ENCODE data around the gene KCTD13. TPM values are rescaled to one million over a fixed set of nuclear protein-coding genes. Genes with fewer than 3 reads are reported as not detected.
"Not testable (repeated sequence)": the region's sequence is repeated elsewhere in the genome, so short reads cannot be mapped to it uniquely, and the experiment has no call there.

Gene KCTD13
- total RNA-seq, 2 experiments from 2014 or later, result 25.8 to 29.4 TPM

DNA sequence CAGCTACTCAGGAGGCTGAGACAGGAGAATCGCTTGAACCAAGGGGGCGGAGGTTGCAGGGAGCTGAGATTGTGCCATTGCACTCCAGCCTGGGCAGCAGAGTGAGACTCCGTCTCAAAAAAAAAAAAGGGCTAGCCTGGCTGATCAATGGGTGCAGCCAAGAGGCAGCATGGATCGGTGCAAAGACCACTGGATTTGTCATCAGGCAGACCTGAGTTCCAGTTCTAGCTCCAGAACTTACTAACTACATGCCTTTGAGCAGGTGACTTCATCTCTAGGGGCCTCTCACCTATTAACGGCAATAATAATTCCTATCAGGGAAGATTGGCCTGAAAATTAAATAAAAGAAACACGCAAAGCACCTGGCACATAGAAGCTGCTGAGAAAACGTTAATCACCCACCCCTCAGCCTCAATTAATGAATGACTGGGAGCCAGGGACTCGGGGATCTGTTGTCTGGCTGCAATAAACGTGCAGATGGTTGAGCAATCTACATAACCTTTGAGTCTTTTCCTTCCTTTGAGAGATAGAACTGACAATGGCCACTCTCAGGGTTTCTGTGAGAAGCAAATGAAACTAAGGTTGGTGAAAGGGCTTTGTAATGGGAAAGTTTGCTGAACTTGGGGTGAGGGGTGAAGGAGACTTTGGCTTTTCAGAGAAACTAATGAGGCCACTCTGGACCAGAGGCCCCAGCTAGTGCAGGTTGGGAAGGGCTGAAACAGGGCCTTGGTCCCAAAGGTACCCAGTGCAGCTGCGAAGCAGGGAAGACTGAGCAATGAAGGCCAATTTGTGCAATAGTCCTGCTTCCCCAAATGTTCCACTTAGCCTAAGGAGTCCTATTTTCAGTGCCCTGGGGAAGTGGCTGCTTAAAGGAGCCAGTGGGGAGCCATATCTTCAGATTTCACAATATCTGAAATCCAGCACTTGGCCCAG lies 34.2 kb downstream of the KCTD13 start:
- intact Hi-C loops (cut with micrococcal nuclease), result no loop called here
- no peaks in the 10 kb centered on the region for H3K4me1 Mint-ChIP-seq (ENCODE audit: low read depth)
- CTCF ChIA-PET, result interaction anchor here (0.7 to 0.8 kb wide), 2 partner anchors 17 to 43 kb away, joined by 3 to 4 read pairs; no protein-coding TSS in a partner anchor
- H3K9me3 Mint-ChIP-seq, result no peaks in the 10 kb centered on the region
- H3K27me3 Mint-ChIP-seq (ENCODE audit: low read depth), result peaks cover 4% of the 10 kb centered on the region
- H3K4me3 Mint-ChIP-seq, result no peak overlapping the region
- H3K27ac Mint-ChIP-seq, result no peak overlapping the region
- H3K36me3 Mint-ChIP-seq (ENCODE audit: low read depth), result no peaks in the 10 kb centered on the region
- DNase-seq, result no peak

DNA sequence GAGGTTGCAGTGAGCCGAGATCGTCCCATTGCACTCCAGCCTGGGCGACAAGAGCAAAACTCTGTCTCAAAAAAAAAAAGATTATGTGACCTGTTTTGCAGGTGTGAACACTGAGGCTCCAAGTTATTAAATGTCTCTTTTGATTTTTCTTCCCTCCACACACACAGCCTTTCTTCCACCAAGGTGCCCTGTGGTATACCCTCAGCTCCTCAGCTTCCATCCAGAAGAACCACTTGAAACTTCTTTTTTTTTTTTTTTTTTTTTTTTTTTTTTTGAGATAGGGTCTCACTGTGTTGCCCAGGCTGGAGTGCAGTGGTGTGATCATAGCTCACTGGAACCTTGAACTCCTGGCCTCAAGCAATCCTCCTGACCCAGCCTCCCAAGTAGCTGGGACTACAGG lies 36.7 kb downstream of the KCTD13 start:
- H3K4me1 Mint-ChIP-seq (ENCODE audit: low read depth); H3K27ac Mint-ChIP-seq; H3K4me3 Mint-ChIP-seq; DNase-seq; intact Hi-C loops (cut with micrococcal nuclease); H3K9me3 Mint-ChIP-seq; H3K27me3 Mint-ChIP-seq (ENCODE audit: low read depth); H3K36me3 Mint-ChIP-seq (ENCODE audit: low read depth): not testable (repeated sequence)
- CTCF ChIA-PET, result interaction anchor here (0.6 kb wide), 1 partner anchor 195 kb away, joined by 3 read pairs; no protein-coding TSS in a partner anchor

GRCh38 chr16:29883987-29884386 lies 42.0 kb downstream of the KCTD13 start:
- H3K4me1 Mint-ChIP-seq (ENCODE audit: low read depth), result no peaks in the 10 kb centered on the region
- no peaks in the 10 kb centered on the region for H3K9me3 Mint-ChIP-seq
- intact Hi-C loops (cut with micrococcal nuclease), result no loop called here
- CTCF ChIA-PET, result no interaction called here
- DNase-seq, result no peak
- H3K27me3 Mint-ChIP-seq (ENCODE audit: low read depth), result peaks cover 5% of the 10 kb centered on the region
- H3K27ac Mint-ChIP-seq, result no peak overlapping the region
- H3K36me3 Mint-ChIP-seq (ENCODE audit: low read depth), result no peaks in the 10 kb centered on the region
- H3K4me3 Mint-ChIP-seq, result no peak overlapping the region

DNA sequence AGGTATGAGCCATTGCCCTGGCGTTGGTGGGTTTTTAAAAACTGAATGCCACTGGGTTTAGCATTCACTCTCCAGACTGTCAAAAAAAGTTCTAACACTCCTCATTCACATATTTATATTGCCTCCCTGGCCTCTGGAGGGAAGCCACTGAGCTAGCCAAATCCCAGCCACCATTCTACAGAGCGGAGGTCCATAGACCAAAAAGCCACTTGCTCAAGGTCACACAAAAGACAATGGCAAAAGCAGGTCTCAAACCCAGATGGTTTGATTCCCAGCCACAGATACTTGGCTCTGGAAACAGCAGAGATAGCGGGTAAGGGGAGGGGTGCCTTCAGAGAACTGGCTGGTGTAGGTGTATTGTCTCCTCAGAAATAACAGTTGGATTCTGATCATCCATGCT lies 45.0 kb downstream of the KCTD13 start:
- H3K4me1 Mint-ChIP-seq (ENCODE audit: low read depth), result peaks cover 14% of the 10 kb centered on the region
- CTCF ChIA-PET, result no interaction called here
- H3K9me3 Mint-ChIP-seq, result no peaks in the 10 kb centered on the region
- intact Hi-C loops (cut with micrococcal nuclease), result no loop called here
- H3K27ac Mint-ChIP-seq, result no peak overlapping the region
- no peaks in the 10 kb centered on the region for H3K36me3 Mint-ChIP-seq (ENCODE audit: low read depth)
- no peak for DNase-seq
- peaks cover 21% of the 10 kb centered on the region for H3K27me3 Mint-ChIP-seq (ENCODE audit: low read depth)
- H3K4me3 Mint-ChIP-seq, result no peak overlapping the region

GRCh38 chr16:29878172-29878571 lies 47.9 kb downstream of the KCTD13 start:
- Mint-ChIP-seq H3K36me3 (ENCODE audit: low read depth) (no peaks in the 10 kb centered on the region), H3K27me3 (ENCODE audit: low read depth) (peaks cover 25% of the 10 kb centered on the region), H3K4me1 (ENCODE audit: low read depth) (peaks cover 14% of the 10 kb centered on the region), H3K27ac (no peak overlapping the region), H3K4me3 (no peak overlapping the region), H3K9me3 (no peaks in the 10 kb centered on the region)
- intact Hi-C loops (cut with micrococcal nuclease), result no loop called here
- no peak for DNase-seq
- CTCF ChIA-PET, result interaction anchor here (0.9 to 1.6 kb wide), 3 partner anchors 15 to 179 kb away, joined by 3 to 7 read pairs (median 5); partner anchors contain the start of gene CDIPT

DNA sequence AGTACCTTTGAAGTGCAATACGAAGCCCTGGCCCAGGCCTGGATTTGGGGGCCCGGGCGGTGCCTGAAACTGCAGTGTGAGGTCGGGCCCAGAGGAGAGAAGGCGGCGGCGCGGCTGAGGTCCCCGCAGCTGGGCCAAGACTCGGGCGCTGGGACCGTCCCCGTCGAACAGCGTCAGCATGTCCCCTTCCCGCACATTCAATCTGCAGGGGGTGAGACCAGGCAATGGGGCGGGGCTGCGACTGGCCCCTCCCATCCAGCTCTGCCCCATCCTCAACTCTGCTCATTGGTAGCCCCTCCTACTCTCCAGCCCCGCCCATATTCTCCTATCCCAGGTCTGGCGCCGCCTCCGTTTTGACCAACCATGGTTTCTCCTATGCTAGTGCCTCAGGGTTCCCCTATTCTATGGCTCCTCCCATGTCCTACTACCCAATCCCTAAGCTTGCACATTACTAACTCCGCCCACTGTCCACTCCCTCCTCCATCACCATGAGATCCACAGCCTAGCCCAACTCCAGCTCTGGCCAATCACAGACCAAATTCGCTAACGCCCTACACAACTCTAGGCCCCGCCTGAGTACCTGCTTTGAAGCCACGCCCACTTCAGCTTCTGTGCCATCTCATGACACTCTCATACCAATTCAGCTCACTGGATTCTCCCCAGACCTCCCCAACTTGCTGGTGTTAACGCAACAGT lies 48.6 kb downstream of the KCTD13 start:
- peaks cover 25% of the 10 kb centered on the region for H3K27me3 Mint-ChIP-seq (ENCODE audit: low read depth)
- intact Hi-C loops (cut with micrococcal nuclease), result no loop called here
- no peaks in the 10 kb centered on the region for H3K36me3 Mint-ChIP-seq (ENCODE audit: low read depth)
- H3K27ac Mint-ChIP-seq, result no peak overlapping the region
- CTCF ChIA-PET, result interaction anchor here (1.0 to 1.6 kb wide), 3 partner anchors 29 to 178 kb away, joined by 3 to 7 read pairs (median 5); no protein-coding TSS in a partner anchor
- H3K4me1 Mint-ChIP-seq (ENCODE audit: low read depth), result peaks cover 14% of the 10 kb centered on the region
- H3K9me3 Mint-ChIP-seq, result no peaks in the 10 kb centered on the region
- peak; percentile 82 for DNase-seq
- peak overlapping the region; percentile 54 for H3K4me3 Mint-ChIP-seq

- Mint-ChIP-seq H3K9me3 (no peaks in the 10 kb centered on the region), H3K4me1 (ENCODE audit: low read depth) (peaks cover 14% of the 10 kb centered on the region), H3K36me3 (ENCODE audit: low read depth) (no peaks in the 10 kb centered on the region), H3K27me3 (ENCODE audit: low read depth) (peaks cover 25% of the 10 kb centered on the region), H3K4me3 (peak overlapping the region; percentile 54), H3K27ac (no peak overlapping the region)
- peak; percentile 27 for DNase-seq
- CTCF ChIA-PET, result interaction anchor here (1.1 to 1.6 kb wide), 2 partner anchors 28 to 128 kb away, joined by 3 to 7 read pairs; no protein-coding TSS in a partner anchor
- intact Hi-C loops (cut with micrococcal nuclease), result no loop called here
Measured at GRCh38 chr16:29876594-29877249, 49.3 kb downstream of the KCTD13 start.

DNA sequence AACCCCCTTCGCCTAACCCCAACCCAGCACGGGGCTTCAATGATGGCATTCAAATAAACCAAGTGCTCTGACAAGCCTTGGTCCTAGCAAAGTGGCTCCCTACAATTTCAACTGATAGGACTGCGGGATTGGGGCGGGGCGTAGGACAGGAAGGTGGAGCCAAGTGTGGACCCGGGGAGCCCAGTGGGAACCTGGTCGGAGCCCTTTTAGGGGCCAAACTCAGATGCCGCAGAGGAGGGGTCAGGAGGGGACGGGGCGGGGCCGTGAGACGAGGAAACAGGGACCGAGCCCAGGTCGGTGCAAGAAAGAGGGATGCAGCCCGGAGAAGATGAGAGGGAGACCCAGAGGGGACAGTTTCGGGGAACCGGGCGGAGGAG lies 49.8 kb downstream of the KCTD13 start:
- H3K4me1 Mint-ChIP-seq (ENCODE audit: low read depth), result peaks cover 14% of the 10 kb centered on the region
- no peaks in the 10 kb centered on the region for H3K36me3 Mint-ChIP-seq (ENCODE audit: low read depth)
- intact Hi-C loops (cut with micrococcal nuclease), result no loop called here
- no peaks in the 10 kb centered on the region for H3K9me3 Mint-ChIP-seq
- no peak overlapping the region for H3K27ac Mint-ChIP-seq
- peaks cover 25% of the 10 kb centered on the region for H3K27me3 Mint-ChIP-seq (ENCODE audit: low read depth)
- CTCF ChIA-PET, result no interaction called here
- peak overlapping the region; percentile 50 for H3K4me3 Mint-ChIP-seq
- DNase-seq, result no peak

GRCh38 chr16:29875206-29875605 lies 50.8 kb downstream of the KCTD13 start:
- no peak for DNase-seq
- Mint-ChIP-seq H3K4me1 (ENCODE audit: low read depth) (peaks cover 14% of the 10 kb centered on the region), H3K9me3 (no peaks in the 10 kb centered on the region), H3K27me3 (ENCODE audit: low read depth) (peaks cover 25% of the 10 kb centered on the region), H3K4me3 (no peak overlapping the region), H3K36me3 (ENCODE audit: low read depth) (no peaks in the 10 kb centered on the region), H3K27ac (no peak overlapping the region)
- CTCF ChIA-PET, result interaction anchor here (1.1 kb wide), 1 partner anchor 10 kb away, joined by 3 read pairs; no protein-coding TSS in a partner anchor
- intact Hi-C loops (cut with micrococcal nuclease), result no loop called here

DNA sequence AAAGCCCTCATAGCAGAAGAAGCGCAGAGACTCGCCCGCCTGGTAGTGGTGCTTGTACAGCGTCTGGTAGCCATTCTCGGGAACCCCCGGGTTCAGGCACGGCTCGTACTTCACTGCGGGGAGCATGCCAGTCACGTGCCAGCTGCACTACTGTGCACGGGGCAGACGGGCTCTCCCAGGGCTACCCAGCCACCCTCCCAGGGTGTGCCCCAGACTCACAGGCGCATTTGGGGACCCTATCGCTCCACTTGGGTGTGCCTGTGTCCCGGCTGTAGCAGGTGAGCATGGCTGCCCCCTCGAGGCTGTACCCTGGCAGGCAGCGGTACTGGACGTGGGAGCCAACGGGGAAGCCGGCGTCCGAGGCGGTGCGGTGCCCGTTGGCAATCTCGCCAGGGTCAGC lies 52.7 kb downstream of the KCTD13 start:
- CTCF ChIA-PET, result no interaction called here
- no peak overlapping the region for H3K4me3 Mint-ChIP-seq
- H3K27me3 Mint-ChIP-seq (ENCODE audit: low read depth), result peaks cover 20% of the 10 kb centered on the region

DNA sequence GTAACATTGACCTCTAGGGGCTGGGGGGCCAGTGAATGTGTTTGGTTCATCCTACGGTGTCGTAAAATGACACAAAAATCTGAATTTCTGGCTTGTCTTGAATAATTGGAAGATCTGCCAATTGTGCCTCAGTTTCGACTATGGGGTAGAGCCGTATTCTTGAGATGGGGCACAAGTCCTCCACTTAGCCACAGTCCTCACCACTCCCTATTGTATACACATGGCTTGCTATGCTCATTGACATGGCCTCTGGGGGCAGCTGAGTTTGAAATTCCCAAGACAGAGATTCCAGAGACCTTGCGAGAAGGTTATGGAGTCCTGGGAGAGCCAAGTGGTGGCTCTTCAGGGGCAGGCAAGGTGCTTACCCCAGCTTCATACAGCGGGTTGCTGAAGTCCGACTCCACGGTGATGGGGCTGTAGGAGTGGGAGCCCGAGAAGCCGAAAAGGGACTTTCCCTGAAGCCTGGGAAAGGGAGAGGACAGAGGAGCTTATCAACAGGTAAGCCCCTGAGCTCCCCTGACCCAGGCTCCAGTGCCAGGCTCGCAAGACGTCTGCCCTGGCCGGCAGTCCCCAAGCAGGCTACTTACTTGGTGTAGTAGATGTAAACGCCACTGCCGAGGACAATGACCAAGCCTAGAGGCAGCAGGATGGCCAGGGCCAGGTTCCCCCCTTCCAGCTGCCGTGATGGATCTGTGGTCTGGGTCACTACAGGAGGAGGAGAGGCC lies 54.0 kb downstream of the KCTD13 start:
- no peak overlapping the region for H3K4me3 Mint-ChIP-seq
- H3K9me3 Mint-ChIP-seq, result no peaks in the 10 kb centered on the region
- H3K27me3 Mint-ChIP-seq (ENCODE audit: low read depth), result peaks cover 9% of the 10 kb centered on the region
- DNase-seq, result no peak
- CTCF ChIA-PET, result interaction anchor here (0.8 kb wide), 1 partner anchor 47 kb away, joined by 5 read pairs; no protein-coding TSS in a partner anchor
- intact Hi-C loops (cut with micrococcal nuclease), result no loop called here
- peaks cover 5% of the 10 kb centered on the region for H3K4me1 Mint-ChIP-seq (ENCODE audit: low read depth)
- no peak overlapping the region for H3K27ac Mint-ChIP-seq
- H3K36me3 Mint-ChIP-seq (ENCODE audit: low read depth), result no peaks in the 10 kb centered on the region

More for the DNA sequence above, 52.7 kb downstream of the KCTD13 start:
- Mint-ChIP-seq H3K4me1 (ENCODE audit: low read depth) (peaks cover 14% of the 10 kb centered on the region), H3K27ac (no peak overlapping the region), H3K36me3 (ENCODE audit: low read depth) (no peaks in the 10 kb centered on the region), H3K9me3 (no peaks in the 10 kb centered on the region)
- intact Hi-C loops (cut with micrococcal nuclease), result no loop called here
- DNase-seq, result no peak
